ENCODE results near the gene ZG16B.

DNA sequence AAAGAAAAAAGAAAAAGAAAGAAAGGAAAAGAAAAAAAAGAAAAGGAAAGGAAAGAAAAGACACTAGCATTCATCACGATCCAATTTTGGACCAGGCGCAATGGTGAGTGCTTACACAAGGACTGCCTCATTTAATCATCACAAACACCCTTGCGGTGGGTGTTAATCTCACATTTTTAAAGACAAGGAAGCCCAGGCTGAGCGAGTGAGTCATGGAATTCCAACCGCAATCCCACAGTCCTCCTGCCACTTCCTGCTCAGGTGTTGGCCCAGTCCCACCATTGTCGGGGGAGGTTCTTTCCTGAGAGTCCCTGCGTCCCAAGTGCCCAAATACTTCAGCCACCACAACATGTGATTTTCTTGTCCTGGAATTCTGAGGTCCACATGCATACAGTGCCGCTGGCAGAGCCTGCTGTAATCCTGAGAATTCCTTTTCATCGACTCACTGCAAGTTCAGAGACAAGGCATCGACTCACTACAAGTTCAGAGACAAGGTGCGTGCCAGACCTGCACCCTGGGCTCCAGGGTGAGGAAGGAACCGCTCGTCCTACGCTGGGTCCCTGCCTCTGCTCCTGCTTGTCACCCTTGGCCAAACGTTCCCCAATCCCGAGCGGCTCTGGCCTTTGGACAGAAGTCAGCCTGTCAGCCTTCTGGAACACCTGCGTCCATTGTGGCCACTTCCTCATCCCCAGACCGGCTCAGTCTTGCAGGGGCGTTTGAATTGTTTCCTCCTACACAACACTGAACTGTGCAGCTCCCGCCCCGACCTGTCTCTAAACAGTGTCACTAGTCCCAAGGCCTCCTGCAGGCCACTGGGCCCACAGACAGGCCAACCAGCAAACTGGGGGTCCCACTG lies 5.8 kb downstream of the ZG16B start:
- TF ChIP-seq, protein P1, sequence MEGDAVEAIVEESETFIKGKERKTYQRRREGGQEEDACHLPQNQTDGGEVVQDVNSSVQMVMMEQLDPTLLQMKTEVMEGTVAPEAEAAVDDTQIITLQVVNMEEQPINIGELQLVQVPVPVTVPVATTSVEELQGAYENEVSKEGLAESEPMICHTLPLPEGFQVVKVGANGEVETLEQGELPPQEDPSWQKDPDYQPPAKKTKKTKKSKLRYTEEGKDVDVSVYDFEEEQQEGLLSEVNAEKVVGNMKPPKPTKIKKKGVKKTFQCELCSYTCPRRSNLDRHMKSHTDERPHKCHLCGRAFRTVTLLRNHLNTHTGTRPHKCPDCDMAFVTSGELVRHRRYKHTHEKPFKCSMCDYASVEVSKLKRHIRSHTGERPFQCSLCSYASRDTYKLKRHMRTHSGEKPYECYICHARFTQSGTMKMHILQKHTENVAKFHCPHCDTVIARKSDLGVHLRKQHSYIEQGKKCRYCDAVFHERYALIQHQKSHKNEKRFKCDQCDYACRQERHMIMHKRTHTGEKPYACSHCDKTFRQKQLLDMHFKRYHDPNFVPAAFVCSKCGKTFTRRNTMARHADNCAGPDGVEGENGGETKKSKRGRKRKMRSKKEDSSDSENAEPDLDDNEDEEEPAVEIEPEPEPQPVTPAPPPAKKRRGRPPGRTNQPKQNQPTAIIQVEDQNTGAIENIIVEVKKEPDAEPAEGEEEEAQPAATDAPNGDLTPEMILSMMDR (IDR thresholded peaks at IDR 0.05): peak in 1 of 6 experiments; percentile 27
- peak; percentile 52 to 64 for TF ChIP-seq POLR2AphosphoS5 (IDR thresholded peaks at IDR 0.05)
- TF ChIP-seq POLR2A (IDR thresholded peaks at IDR 0.05): no peak

Measured in upper lobe of left lung (tissue), 4 donors.